Sciatic nerve (tissue), 2 donors: ENCODE results near the gene TEC. TPM values are rescaled to one million over a fixed set of nuclear protein-coding genes. Genes with fewer than 3 reads are reported as not detected.

Experiments used
- ATAC-seq: fragments of 200-7000 bp; cut with Tn5 transposase; one replicate; pipeline ENCODE4 v1.9.1; 2020; ENCODE audit warnings: mild to moderate bottlenecking, moderate library complexity
- DNase-seq: peaks from one replicate; pipeline ENCODE4 v3.0.0-alpha.2; 2020; ENCODE audit warnings: low spot score
- intact Hi-C: fragments of 100-400 bp; cut with DNase I; formaldehyde crosslinking; loops from one replicate; pipeline ENCODE4 v1.14.2; 2022
- total RNA-seq: library from RNA; stranded (reverse); fragmentation: NEBNext Ultra II Directional; extraction: Animal tissue kit (Norgen Biotek cat#: 25700); gene quantifications from one replicate; pipeline ENCODE4 v1.2.1, GENCODE V29; 2021
- donor health status: DM: no; HTN: no; CAD: no.
- donor health status: DM: no; HTN: no; CAD: no.

Gene TEC
- total RNA-seq, 1 donor from 2014 or later, result 5.3 TPM

- no peak for ATAC-seq
- DNase-seq, result no peak
- intact Hi-C loops, result no loop called here
Measured at GRCh38 chr4:48110452-48110978, 159.1 kb downstream of the TEC start.

DNA sequence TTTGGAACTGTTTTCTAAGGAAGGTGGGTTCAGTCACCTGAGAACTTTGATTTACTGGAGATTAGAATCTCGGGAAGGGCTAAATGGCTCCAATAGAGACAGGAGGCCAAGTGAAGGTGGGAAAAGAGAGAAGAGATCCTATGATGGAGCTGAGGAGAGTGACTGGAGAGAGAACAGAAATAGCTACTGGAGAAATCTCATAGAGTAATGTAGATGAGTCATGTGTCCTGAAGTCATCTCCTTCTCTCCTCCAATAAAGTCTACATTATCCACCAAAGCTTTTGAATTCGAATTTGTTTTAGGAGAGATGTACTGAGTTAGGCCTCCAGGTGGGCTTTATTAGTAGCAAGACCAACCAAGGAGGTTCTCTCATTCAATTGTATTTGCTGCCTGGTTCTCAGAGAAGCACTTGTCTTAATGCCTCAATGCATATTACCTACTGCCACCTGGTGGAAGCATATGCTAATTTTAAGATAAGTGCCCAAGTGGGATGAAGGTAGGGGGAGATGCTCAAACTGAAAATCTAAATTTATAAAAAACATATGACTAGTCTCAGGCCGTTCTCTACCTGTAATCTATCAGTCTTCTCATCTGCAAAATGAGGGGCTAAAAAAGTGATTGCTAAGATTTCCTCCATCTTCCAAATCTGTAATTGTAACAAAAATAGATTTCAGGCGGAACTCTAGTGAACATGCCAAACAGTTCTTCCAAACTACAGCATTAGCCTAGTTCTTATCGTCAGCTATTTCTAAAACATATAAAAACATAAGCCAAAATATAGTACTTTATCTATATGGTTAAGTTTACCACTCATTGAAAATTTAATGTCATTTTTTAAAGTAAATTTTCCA, 160.0 kb downstream of the TEC start:
- DNase-seq, result no peak
- intact Hi-C loops, result no loop called here
- ATAC-seq, result no peak

GRCh38 chr4:48108309-48109073, 161.1 kb downstream of the TEC start:
- intact Hi-C loops, result no loop called here
- ATAC-seq (no peak), DNase-seq (no peak)

DNA sequence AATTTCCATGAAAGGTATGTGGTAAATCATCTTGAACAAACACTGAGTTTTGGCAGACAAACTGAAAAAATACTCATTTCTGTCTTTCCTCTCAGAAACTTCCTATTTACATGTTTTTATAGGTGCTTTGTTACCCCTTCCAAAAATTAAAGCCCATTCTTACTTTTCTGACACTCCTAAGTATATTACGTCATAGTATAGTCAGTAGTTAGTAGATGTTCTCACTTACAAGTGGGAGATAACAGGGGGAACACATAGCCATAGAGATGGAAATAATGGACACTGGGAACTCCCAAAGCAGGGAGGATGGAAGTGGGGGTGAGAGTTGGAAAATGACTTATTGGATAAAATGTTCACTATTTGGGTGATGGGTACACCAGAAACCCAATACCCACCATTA, 164.4 kb downstream of the TEC start:
- ATAC-seq (no peak), DNase-seq (no peak)
- intact Hi-C loops, result no loop called here

DNA sequence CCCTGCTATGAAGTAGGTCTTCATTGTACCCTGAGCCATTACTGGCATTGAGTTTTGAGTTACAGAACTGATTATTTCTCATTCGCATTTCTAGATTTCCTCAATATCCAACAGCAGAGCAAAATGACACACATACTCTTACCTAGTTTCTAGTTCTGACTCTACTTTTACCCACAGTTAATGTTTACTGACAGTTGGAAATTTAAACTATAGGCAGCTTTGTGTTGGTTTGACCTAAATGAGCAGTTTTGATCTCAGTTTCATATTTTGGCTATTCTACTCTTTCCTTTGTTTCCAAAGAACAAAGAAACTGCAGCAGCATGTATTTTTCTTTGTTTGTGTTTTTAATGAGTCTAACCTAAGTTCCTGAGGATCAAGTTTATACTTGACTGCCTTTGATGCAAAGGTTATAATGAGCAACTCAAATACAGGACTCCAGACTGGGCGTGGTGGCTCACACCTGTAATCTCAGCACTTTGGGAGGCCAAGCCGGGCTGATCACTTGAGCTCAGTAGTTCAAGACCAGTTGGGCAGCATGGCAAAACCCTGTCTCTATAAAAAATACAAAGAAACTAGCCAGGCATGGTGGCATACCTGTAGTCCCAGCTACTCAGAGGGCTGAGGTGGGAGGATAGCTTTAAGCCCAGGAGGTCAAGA, 166.0 kb downstream of the TEC start:
- DNase-seq, result no peak
- no peak for ATAC-seq
- intact Hi-C loops, result no loop called here

DNA sequence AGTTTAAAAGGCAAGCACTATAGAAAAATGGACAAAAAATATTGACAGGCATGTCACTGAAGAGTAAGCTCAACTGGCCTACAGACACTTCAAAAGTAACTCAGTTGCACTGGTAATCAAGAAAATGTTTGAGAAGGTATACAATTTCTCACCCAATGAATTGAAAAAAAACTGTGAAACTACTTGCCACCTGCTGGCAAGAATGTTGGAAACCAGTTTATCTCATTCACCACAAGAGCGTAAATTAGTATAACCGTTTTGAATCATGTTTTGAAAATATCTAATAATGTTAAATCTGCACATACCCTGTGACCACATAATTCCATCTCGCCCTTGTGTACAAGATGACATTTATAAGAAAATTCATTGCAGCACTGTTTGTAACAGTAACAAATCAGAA, 167.3 kb downstream of the TEC start:
- ATAC-seq (no peak), DNase-seq (no peak)
- intact Hi-C loops, result no loop called here

DNA sequence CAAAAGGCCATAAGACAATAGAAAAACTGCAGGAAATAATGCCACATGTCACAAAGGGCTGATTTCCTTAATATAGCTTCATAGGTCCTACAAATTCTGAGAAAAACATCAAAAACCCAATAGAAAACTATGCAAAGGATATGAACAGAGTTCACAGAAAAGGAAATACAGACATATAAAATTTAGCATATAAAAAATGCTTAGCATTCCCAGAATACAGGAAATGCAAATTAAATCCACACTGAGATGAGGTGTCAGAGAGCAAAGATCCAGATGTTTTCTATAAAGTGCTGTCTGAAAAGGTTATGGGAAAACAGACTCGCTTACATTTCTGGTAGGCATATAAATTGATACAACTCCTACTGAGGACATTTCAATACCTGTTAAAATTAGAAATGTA, 169.4 kb downstream of the TEC start:
- intact Hi-C loops, result no loop called here
- no peak for ATAC-seq
- DNase-seq, result no peak

DNA sequence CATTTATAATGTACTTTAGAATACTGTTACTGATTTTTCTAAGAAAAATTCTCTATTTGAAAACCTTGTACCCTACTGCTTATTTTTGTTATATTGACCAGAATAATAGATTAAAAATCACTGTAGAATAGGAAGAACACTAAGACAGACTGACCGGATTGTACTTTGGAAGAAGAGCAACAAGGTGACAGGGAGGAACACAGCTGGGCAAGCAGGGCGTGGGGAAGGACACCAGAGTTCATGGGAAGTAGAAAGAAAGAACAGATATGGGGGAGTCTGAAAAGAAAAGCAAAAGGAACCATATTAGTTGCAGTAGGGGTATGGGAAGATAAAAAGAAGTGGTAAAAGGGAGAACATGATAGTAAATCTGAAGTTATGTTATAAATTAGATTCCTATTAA, 174.2 kb downstream of the TEC start:
- DNase-seq, result no peak
- intact Hi-C loops, result no loop called here
- no peak for ATAC-seq

DNA sequence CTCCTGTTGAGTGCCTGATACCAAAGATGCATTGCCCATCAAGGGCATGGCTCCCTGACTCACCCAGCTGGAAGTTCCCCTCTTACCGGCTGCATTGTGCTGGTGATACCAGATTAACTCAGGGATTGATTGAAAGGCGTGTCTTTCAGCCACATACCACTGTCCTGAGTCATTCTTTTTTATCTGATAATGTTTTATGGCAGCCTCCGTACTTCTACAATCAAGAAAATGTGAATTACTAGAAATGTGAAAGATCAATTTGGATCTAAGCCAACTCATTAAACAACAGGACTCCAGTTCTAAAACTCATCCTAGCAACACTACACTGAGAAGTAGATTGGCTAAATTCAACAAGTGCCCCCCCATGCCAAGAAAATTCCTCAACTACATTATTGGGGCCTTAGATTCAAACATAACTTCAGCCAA, 175.6 kb downstream of the TEC start:
- intact Hi-C loops, result no loop called here

DNA sequence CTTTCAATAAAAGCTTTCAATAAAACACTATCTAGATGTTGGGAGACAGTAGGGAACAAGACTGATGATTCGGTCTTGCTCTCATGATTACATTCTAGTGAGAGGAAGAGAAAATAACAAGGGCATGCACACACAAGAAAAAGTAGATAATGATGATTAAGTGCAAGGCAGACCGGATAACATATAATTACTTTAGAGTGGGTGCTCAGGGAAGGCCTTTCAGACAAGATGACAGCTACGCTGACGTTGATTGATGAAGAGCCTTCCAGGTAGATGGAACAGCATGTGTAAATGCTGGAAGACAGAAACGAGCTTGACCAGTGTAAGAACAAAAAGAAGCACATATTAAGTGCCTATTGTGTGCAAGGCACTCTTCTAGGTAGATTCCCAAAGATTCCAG, 179.0 kb downstream of the TEC start:
- DNase-seq, result no peak
- intact Hi-C loops, result no loop called here
- no peak for ATAC-seq

More for the DNA sequence above, 175.6 kb downstream of the TEC start:
- ATAC-seq (no peak), DNase-seq (no peak)

- ATAC-seq (no peak), DNase-seq (no peak)
- intact Hi-C loops, result loop anchor here (10.0 kb wide), 2 partner anchors 71 to 161 kb away; partner anchors contain the start of genes CNGA1 and NIPAL1
Measured at GRCh38 chr4:48085821-48086589, 183.6 kb downstream of the TEC start.

Other genes with a start within 250 kb of the TEC start
- gene TXK, start 135.6 kb downstream of the TEC start, total RNA-seq, result 3.9 TPM
- 103 TPM for gene SLAIN2, start 71.7 kb upstream of the TEC start, total RNA-seq
- not detected for gene SLC10A4, start 213.5 kb upstream of the TEC start, total RNA-seq
- gene ZAR1, start 220.4 kb upstream of the TEC start, total RNA-seq, result not detected